SH-SY5Y (cell line): ENCODE measurements around the gene TAS2R5.

Experiments
- GATA2 ChIP-seq: IDR thresholded peaks from 2 replicates; pipeline ENCODE4 v1.6.1; 2011; ENCODE audit warnings: mild to moderate bottlenecking, low read depth, low read length
- GATA3 ChIP-seq: IDR thresholded peaks from 2 replicates; pipeline ENCODE4 v1.6.1; 2011; ENCODE audit warnings: low read depth, mild to moderate bottlenecking, low read length, moderate library complexity

DNA sequence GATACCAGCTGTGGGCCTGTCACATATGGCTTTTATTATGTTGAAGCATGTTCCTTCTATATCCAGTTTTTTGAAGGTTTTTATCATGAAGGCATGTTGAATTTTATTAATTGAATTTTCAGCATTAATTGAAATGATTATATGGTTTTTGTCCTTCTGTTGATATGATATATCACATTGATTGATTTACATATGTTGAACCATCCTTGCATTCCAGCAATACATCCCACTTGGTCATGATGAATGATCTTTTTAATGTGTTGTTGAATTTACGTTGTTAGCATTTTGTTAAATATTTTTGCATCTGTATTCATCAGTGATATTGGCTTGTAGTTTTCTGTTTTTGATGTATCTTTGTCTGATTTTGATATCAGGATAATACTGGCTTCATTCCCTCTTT, 30.1 kb downstream of the TAS2R5 start:
- TF ChIP-seq GATA2 = no peak
- TF ChIP-seq GATA3 = no peak
